Fibroblast of pulmonary artery (primary cell): Measurements from ENCODE around the gene SLAIN2.
"Not testable (repeated sequence)": the region's sequence is repeated elsewhere in the genome, so short reads cannot be mapped to it uniquely, and the experiment has no call there.

Source experiments
- DNase-seq: peaks from one replicate; pipeline ENCODE4 v3.0.0-alpha.2; 2010; ENCODE audit warnings: low read depth
- H3K4me3 ChIP-seq: replicated peaks from 2 replicates; pipeline ENCODE4 v1.5.1; 2011; ENCODE audit warnings: low read depth, mild to moderate bottlenecking, control low read depth, low read length, moderate library complexity
- TF ChIP-seq, protein P1 (sequence below): IDR thresholded peaks from 2 replicates; pipeline ENCODE4 v1.5.1; 2011; ENCODE audit warnings: mild to moderate bottlenecking, control low read depth, low read length, inconsistent platforms; ENCODE audit errors: missing control alignments

Gene SLAIN2

GRCh38 chr4:48446642-48447041, 105.3 kb downstream of the SLAIN2 start:
- H3K4me3 ChIP-seq, result no peak overlapping the region
- TF ChIP-seq, protein P1, sequence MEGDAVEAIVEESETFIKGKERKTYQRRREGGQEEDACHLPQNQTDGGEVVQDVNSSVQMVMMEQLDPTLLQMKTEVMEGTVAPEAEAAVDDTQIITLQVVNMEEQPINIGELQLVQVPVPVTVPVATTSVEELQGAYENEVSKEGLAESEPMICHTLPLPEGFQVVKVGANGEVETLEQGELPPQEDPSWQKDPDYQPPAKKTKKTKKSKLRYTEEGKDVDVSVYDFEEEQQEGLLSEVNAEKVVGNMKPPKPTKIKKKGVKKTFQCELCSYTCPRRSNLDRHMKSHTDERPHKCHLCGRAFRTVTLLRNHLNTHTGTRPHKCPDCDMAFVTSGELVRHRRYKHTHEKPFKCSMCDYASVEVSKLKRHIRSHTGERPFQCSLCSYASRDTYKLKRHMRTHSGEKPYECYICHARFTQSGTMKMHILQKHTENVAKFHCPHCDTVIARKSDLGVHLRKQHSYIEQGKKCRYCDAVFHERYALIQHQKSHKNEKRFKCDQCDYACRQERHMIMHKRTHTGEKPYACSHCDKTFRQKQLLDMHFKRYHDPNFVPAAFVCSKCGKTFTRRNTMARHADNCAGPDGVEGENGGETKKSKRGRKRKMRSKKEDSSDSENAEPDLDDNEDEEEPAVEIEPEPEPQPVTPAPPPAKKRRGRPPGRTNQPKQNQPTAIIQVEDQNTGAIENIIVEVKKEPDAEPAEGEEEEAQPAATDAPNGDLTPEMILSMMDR, result no peak
- no peak for DNase-seq

GRCh38 chr4:48449151-48449550, 107.8 kb downstream of the SLAIN2 start:
- TF ChIP-seq, protein P1, result no peak
- no peak for DNase-seq
- H3K4me3 ChIP-seq, result no peak overlapping the region

GRCh38 chr4:48450740-48451139, 109.4 kb downstream of the SLAIN2 start:
- TF ChIP-seq, protein P1, result no peak
- H3K4me3 ChIP-seq, result no peak overlapping the region
- no peak for DNase-seq

DNA sequence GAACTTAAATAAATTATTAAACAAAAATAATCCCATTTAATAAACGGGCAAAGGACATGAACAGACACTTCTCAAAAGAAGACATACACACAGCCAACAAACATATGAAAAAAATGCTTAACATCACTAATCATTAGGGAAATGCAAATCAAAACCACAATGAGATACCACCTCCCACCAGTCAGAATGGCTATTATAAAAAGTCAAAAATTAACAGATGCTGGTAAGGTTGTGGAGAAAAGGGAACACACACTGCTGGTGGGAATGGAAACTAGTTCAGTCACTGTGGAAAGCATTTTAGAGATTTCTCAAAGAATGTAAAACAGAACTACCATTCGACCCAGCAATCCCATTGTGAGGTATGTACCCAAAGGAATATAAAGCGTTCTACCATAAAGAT, 110.3 kb downstream of the SLAIN2 start:
- H3K4me3 ChIP-seq, DNase-seq: not testable (repeated sequence)

DNA sequence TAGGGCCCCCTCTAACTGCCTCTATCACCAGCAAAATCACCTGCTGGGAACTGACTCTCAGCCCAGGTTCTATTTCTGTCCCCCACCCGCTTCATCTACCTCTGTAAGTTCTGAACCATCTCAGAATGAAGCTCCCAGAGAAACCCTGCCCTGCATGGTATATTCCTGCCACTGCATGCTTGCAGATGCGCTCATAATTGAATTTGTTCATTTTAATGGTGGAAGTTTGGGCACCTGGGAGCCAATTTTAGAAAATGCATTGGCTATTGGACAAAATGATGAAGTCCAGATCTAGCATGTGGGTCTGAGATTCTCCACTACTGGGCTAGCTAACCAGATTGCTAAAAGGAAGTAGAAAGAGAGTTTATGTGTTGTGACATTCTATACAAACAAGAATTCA, 113.3 kb downstream of the SLAIN2 start:
- H3K4me3 ChIP-seq, result no peak overlapping the region
- no peak for DNase-seq
- TF ChIP-seq, protein P1, result no peak

DNA sequence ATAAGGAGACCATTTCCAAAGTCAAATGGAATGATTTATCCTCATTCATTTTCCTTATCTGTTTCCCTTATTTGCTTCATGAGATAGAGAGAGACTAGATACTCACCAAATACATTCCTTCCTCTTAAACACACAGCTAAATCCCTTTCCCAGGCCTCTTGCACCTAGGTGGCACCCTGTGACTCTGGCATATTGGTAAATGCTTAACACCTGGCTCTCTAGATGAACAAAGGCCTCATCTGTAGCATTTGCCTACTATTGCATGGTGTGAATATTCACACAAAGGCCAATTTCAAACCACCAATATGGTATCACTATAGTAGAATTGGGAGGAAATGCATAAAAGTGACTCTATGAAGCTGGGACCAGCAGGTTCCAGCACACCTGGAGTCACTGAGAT, 119.7 kb downstream of the SLAIN2 start:
- H3K4me3 ChIP-seq, result no peak overlapping the region
- TF ChIP-seq, protein P1, result no peak
- DNase-seq, result no peak

- TF ChIP-seq, protein P1, result no peak
- no peak overlapping the region for H3K4me3 ChIP-seq
- no peak for DNase-seq
Measured at GRCh38 chr4:48462363-48462762, 121.0 kb downstream of the SLAIN2 start.

- DNase-seq, result no peak
- TF ChIP-seq, protein P1, result no peak
- H3K4me3 ChIP-seq, result no peak overlapping the region
Measured at GRCh38 chr4:48467442-48467841, 126.1 kb downstream of the SLAIN2 start.
